Ovary (tissue), 9 donors: ENCODE data around the gene POC1A. TPM values are rescaled to one million over a fixed set of nuclear protein-coding genes. Genes with fewer than 3 reads are reported as not detected.

Experiments used
- DNase-seq, 5 donors: peaks; one replicate each; pipeline ENCODE4 v3.0.0-alpha.2; 2019 to 2020
- H3K27ac ChIP-seq, 2 donors: fragments of 200-600 bp; one replicate each; pipeline versions ENCODE4 v1.5.1 to v1.8.0; 2019 to 2022
- H3K27me3 ChIP-seq: fragments of 200-600 bp; one replicate; pipeline ENCODE4 v1.8.0; 2022
- H3K36me3 ChIP-seq: fragments of 200-600 bp; sonication (generic); one replicate; pipeline ENCODE4 v1.5.1; 2019
- H3K4me1 ChIP-seq: one replicate; pipeline ENCODE4 v1.8.1; 2013; ENCODE audit warnings: mild to moderate bottlenecking, moderate library complexity; ENCODE audit not compliant: insufficient read depth
- H3K4me3 ChIP-seq: fragments of 200-600 bp; sonication (generic); one replicate; pipeline ENCODE4 v1.5.1; 2017
- H3K9me3 ChIP-seq, 2 donors: fragments of 200-600 bp in 1 of 2; sonication (generic) in 1 of 2; one replicate each; pipeline versions ENCODE4 v1.5.1 to v1.8.1; 2013 to 2019; ENCODE audit warnings: mild to moderate bottlenecking in 1 of 2, moderate library complexity in 1 of 2
- EP300 ChIP-seq: sonication (generic); formaldehyde crosslinking; IDR thresholded peaks from one replicate; pipeline ENCODE4 v1.6.1; 2017; ENCODE audit warnings: antibody characterized with exemption
- POLR2A ChIP-seq: fragments of 450-650 bp; IDR thresholded peaks from one replicate; pipeline ENCODE4 v1.6.1; 2017; ENCODE audit warnings: antibody characterized with exemption, mild to moderate bottlenecking, moderate library complexity
- WGBS, 3 donors: extraction: QIAGEN DNeasy Blood & Tissue Kit in 1 of 3; methylation state at CpG; one replicate each; pipeline versions ENCODE4 v1.1.5 to v1.1.7; 2013 to 2017; 5-methylcytosine and 5-hydroxymethylcytosine counted together
- intact Hi-C, 4 donors: fragments of 100-400 bp; cut with DNase I; formaldehyde crosslinking; loops; one replicate each; pipeline versions ENCODE4 v1.11.0 to v1.15.1; 2022 to 2023
- polyA plus RNA-seq, 2 donors: library from polyadenylated mRNA; stranded (reverse); fragments of 200-250 nt in 1 of 2; fragments of 350-450 nt in 1 of 2; fragmentation: Illumina TruSeq in 1 of 2; extraction: RNeasy Lipid Tissue Mini Kit (QIAGEN cat#74804) in 1 of 2; gene quantifications; one replicate each; pipeline ENCODE4 v1.2.3, GENCODE V29; 2013 to 2014
- total RNA-seq, 7 donors: library from RNA; depleted of rRNA in 2 of 7; stranded (reverse); fragments of >200 nt in 2 of 7; fragmentation: NEBNext Ultra II Directional in 3 of 7; extraction: Animal tissue kit (Norgen Biotek cat#: 25700) in 3 of 7; gene quantifications; one replicate each; pipeline versions ENCODE4 v1.1.0 to v1.2.4, GENCODE V29; 2016 to 2023
- TF ChIP-seq, protein P1 (sequence below), 3 donors: fragments of 450-650 bp in 2 of 3; fragments of 200-600 bp in 1 of 3; IDR thresholded peaks; one replicate each; pipeline versions ENCODE4 v1.5.1 to v1.8.0; 2016 to 2022; ENCODE audit warnings: antibody characterized with exemption in 3 of 3, mild to moderate bottlenecking in 1 of 3
- donor health status: DM: no; HTN: no; CAD: no; lungs with moderate emphysema.
- donor health status: DM: no; HTN: no; CAD: no.
- donor health status: Bipolar disorder and iron deficiency.
- donor health status: DM: yes; HTN: yes; CAD: no.
- donor health status: DM: no; HTN: no; CAD: no.
- donor health status: DM: yes; HTN: yes; CAD: no.

POC1A gene
- total and polyA plus RNA-seq, 9 donors: 0.53 to 1.8 (median 1.3) TPM

DNA sequence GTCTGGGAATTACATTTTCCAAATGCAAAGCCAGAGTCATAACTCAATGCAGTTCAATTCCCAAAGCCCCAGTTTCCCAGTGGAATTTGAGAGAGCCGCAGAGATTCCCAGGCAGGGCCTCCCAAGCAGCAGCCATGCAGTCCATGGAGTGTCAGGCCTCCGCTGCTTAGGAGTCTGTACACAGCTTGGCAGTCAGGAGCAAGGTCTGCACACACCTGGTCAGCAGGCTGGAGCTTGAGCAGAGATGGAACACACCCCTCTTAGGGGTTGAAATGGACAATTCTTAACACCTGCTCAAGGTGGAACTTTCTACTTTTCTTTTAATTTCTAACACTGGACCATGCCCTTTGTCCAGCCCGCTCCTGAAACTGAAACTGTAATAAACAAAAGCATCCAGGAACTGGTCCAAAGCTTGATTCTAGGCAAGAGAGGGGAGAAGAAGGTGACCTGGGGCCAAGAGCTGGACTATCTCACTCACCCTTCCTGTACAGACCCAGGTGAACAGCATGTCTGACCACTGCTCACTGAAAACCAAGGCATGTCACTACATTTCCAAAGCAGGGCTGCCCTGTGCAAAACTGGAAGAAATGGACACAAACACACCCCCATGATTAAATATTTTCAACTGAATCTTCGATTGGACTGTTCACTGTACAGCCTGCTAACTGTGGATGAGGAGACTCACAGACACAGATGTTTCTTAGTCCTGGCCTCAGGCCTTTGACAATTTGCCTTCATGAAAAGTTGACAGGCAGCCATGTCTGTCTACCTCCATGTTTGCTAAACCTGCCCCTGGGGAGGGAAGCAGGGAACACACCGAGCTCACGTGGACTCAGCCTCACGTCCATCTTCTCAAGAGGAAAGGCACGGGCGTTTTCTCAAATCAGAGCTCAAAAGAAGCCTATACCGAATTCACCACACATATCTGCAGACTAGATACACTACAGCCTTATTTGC lies 49.3 kb downstream of the POC1A start:
- Histone ChIP-seq H3K4me1 (peaks cover 3% of the 10 kb centered on the region), H3K36me3 (no peaks in the 10 kb centered on the region), H3K27ac (no peak overlapping the region), H3K27me3 (no peaks in the 10 kb centered on the region), H3K9me3 (no peaks in the 10 kb centered on the region), H3K4me3 (no peak overlapping the region)
- WGBS, 3 donors: 92 to 94% (median 93%) methylated on average over 10 of the region's 10 CpGs
- TF ChIP-seq, protein P1, sequence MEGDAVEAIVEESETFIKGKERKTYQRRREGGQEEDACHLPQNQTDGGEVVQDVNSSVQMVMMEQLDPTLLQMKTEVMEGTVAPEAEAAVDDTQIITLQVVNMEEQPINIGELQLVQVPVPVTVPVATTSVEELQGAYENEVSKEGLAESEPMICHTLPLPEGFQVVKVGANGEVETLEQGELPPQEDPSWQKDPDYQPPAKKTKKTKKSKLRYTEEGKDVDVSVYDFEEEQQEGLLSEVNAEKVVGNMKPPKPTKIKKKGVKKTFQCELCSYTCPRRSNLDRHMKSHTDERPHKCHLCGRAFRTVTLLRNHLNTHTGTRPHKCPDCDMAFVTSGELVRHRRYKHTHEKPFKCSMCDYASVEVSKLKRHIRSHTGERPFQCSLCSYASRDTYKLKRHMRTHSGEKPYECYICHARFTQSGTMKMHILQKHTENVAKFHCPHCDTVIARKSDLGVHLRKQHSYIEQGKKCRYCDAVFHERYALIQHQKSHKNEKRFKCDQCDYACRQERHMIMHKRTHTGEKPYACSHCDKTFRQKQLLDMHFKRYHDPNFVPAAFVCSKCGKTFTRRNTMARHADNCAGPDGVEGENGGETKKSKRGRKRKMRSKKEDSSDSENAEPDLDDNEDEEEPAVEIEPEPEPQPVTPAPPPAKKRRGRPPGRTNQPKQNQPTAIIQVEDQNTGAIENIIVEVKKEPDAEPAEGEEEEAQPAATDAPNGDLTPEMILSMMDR (IDR thresholded peaks at IDR 0.05): no peak
- TF ChIP-seq POLR2A (no peak), EP300 (no peak)
- intact Hi-C loops: no loop called here
- no peak for DNase-seq

DNA sequence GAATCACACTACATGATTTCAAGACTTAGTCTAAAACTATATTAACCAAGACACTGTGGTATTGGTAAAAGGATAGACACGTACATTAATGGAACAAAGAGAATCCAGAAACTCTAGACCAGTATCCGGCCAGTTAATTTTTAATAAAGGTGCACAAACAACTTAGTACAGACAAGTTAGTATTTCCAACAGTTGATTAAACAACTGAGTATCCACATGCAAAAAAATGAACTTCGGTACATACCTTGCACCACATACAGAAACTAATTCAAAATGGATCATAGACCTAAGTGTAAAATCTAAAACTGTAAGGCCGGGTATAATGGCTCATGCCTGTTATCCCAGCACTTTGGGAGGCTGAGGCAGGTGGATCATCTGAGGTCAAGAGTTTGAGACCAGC lies 51.3 kb downstream of the POC1A start:
- TF ChIP-seq POLR2A (no peak), EP300 (no peak)
- TF ChIP-seq, protein P1 (IDR thresholded peaks at IDR 0.05): no peak
- DNase-seq: no peak
- Histone ChIP-seq H3K4me3 (no peak overlapping the region), H3K36me3 (no peaks in the 10 kb centered on the region), H3K9me3 (no peaks in the 10 kb centered on the region), H3K4me1 (no peaks in the 10 kb centered on the region), H3K27ac (no peak overlapping the region), H3K27me3 (no peaks in the 10 kb centered on the region)
- WGBS, 3 donors: 93 to 98% (median 95%) methylated on average over 4 of the region's 4 CpGs
- intact Hi-C loops: no loop called here

GRCh38 chr3:52099001-52099401 lies 55.2 kb downstream of the POC1A start:
- Histone ChIP-seq H3K36me3 (no peaks in the 10 kb centered on the region), H3K9me3 (no peaks in the 10 kb centered on the region), H3K4me1 (no peaks in the 10 kb centered on the region), H3K4me3 (no peak overlapping the region), H3K27ac (no peak overlapping the region), H3K27me3 (no peaks in the 10 kb centered on the region)
- 82 to 90% (median 83%) methylated on average over 3 of the region's 3 CpGs for WGBS, 3 donors
- intact Hi-C loops: no loop called here
- TF ChIP-seq POLR2A (no peak), EP300 (no peak)
- TF ChIP-seq, protein P1 (IDR thresholded peaks at IDR 0.05): no peak
- no peak for DNase-seq

- intact Hi-C loops: no loop called here
- no peak for TF ChIP-seq EP300
- TF ChIP-seq, protein P1 (IDR thresholded peaks at IDR 0.05): no peak
- TF ChIP-seq POLR2A: no peak
These were observed 56.2 kb downstream of the POC1A start for GRCh38 chr3:52097851-52098507.

More at GRCh38 chr3:52097851-52098507, 56.2 kb downstream of the POC1A start:
- H3K27me3 ChIP-seq: no peaks in the 10 kb centered on the region
- no peaks in the 10 kb centered on the region for H3K36me3 ChIP-seq
- no peaks in the 10 kb centered on the region for H3K4me1 ChIP-seq
- H3K9me3 ChIP-seq: no peaks in the 10 kb centered on the region
- DNase-seq: no peak
- H3K27ac ChIP-seq: no peak overlapping the region
- no peak overlapping the region for H3K4me3 ChIP-seq
- 87 to 93% (median 87%) methylated on average over 2 of the region's 2 CpGs for WGBS, 3 donors
